NCI-H69 (cell line): Measurements from ENCODE around the gene NUDT8.
"Not testable (repeated sequence)": the region's sequence is repeated elsewhere in the genome, so short reads cannot be mapped to it uniquely, and the experiment has no call there.

Experiments used
- DNase-seq: peaks from one replicate; lab custom pipeline; 2025; lab: John Stamatoyannopoulos, UW

The NUDT8 gene

GRCh38 chr11:67660752-67661151, 31.0 kb upstream of the NUDT8 start:
- DNase-seq = not testable (repeated sequence)

- not testable (repeated sequence) for DNase-seq
Observed at GRCh38 chr11:67659651-67660165, 30.0 kb upstream of the NUDT8 start.

GRCh38 chr11:67657300-67657699, 27.6 kb upstream of the NUDT8 start:
- no peak for DNase-seq

GRCh38 chr11:67656278-67656922, 26.7 kb upstream of the NUDT8 start:
- no peak for DNase-seq

GRCh38 chr11:67654225-67654624, 24.5 kb upstream of the NUDT8 start:
- DNase-seq = no peak

GRCh38 chr11:67652965-67653845, 23.5 kb upstream of the NUDT8 start:
- DNase-seq = no peak

- no peak for DNase-seq
Observed at GRCh38 chr11:67651976-67652781, 22.4 kb upstream of the NUDT8 start.

GRCh38 chr11:67649634-67650510, 20.1 kb upstream of the NUDT8 start:
- DNase-seq = peak; percentile 48

- DNase-seq = no peak
Observed at GRCh38 chr11:67648796-67649613, 19.3 kb upstream of the NUDT8 start.

- DNase-seq = peak; percentile 45
Observed at GRCh38 chr11:67648140-67648795, 18.5 kb upstream of the NUDT8 start.

- no peak for DNase-seq
Observed at GRCh38 chr11:67647471-67647870, 17.7 kb upstream of the NUDT8 start.

GRCh38 chr11:67646535-67647336, 17.0 kb upstream of the NUDT8 start:
- DNase-seq = no peak

- no peak for DNase-seq
Observed at GRCh38 chr11:67645521-67646461, 16.1 kb upstream of the NUDT8 start.

GRCh38 chr11:67644472-67645418, 15.0 kb upstream of the NUDT8 start:
- no peak for DNase-seq

GRCh38 chr11:67644042-67644441, 14.3 kb upstream of the NUDT8 start:
- peak; percentile 47 for DNase-seq
